ENCODE results near the gene UACA.

DNA sequence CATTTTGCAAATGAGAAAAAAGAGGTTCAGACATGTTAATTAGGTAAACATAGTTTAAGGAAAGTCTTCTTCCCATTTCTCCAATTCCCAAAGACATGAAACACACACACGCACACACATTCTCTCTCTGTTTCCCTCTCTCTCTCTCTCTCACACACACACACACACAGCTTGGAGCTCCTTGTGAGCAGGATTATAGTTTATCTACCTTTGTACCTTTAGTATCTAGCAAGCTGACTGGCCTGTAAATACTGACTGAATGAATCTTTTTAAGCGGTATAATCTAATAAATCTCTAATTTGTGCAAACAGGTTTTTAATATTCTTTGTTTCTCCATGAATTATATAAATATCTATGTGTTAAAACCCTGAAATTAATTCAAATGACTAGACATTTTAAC lies 73.3 kb downstream of the UACA start:
- TF ChIP-seq CTCF (IDR thresholded peaks at IDR 0.05; ENCODE audit: insufficient read depth, low read length) (no peak), REST (IDR thresholded peaks at IDR 0.05; ENCODE audit: insufficient replicate concordance, low read depth) (no peak), POLR2AphosphoS5 (IDR thresholded peaks at IDR 0.05; ENCODE audit: low read depth) (no peak)
